ENCODE measurements around the gene PRIM2. TPM values are rescaled to one million over a fixed set of nuclear protein-coding genes. Genes with fewer than 3 reads are reported as not detected.

Gene PRIM2
- total RNA-seq, 3 donors from 2014 or later (not counting 1 experiment from before 2014, with no cell fraction given): 16.0 to 27.5 (median 18.3) TPM

GRCh38 chr6:57302477-57302876 lies 15.0 kb upstream of the PRIM2 start:
- Histone ChIP-seq H3K4me1 (ENCODE audit: control insufficient read depth, insufficient read depth, low read length) (no peaks in the 10 kb centered on the region), H3K4me3 (ENCODE audit: low read length) (no peak overlapping the region), H3K27ac (ENCODE audit: low read length) (no peak overlapping the region), H3K27me3 (ENCODE audit: control insufficient read depth, insufficient read depth, low read length) (no peaks in the 10 kb centered on the region), H3K9me3 (ENCODE audit: control insufficient read depth, insufficient read depth, low read length) (no peaks in the 10 kb centered on the region), H3K36me3 (ENCODE audit: control insufficient read depth, insufficient read depth, low read length) (no peaks in the 10 kb centered on the region)
- no peaks in the 10 kb centered on the region for H3K36me3 Mint-ChIP-seq
- H3K27ac Mint-ChIP-seq: no peak overlapping the region
- no peaks in the 10 kb centered on the region for H3K9me3 Mint-ChIP-seq
- no CpG with 5 or more reads among the region's 2 CpGs for WGBS (ENCODE audit: insufficient coverage)
- H3K27me3 Mint-ChIP-seq (ENCODE audit: low read depth in 2 of 2): peaks cover 18 to 28% of the 10 kb centered on the region in 2 donors
- TF ChIP-seq CTCF (IDR thresholded peaks at IDR 0.05): no peak
- H3K4me3 Mint-ChIP-seq: no peak overlapping the region
- no peak for DNase-seq
- intact Hi-C loops (cut with micrococcal nuclease): no loop called here
- no peak for ATAC-seq
- H3K4me1 Mint-ChIP-seq: no peaks in the 10 kb centered on the region

DNA sequence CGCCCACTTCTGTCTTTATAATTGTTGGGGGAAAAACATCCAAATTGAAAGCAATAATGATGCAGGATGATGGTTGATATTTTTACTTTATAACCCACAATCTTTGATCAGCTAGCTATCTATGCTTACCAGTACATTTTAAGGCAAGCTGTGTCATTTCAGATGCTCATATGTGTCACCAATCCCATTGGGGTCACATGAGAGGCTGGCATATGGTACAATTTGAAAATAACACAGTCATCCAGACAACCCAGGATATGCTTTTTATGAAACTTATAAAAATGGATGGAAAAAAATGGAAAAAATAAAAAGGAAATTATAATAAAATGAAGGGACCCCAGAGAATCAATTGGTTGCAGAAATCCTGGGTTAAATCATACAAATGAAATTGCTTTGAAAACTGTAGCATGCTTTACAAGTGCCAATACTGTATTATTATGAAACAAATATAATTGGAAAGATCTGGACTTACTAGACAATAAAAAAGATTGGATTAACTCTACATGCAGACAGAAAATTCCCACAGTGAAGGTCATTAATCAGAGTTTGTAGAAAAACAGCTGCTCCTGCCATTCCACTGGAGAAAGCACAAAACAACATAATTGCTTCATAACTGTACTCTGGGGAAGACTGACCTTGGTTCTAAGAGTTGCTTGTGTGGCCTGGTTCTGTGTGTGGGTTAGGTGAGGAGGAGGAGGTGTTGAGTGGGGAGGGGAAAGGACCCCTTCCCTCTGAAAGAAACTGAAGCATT lies 13.3 kb upstream of the PRIM2 start:
- no peak overlapping the region for H3K27ac ChIP-seq (ENCODE audit: low read length)
- H3K4me1 ChIP-seq (ENCODE audit: control insufficient read depth, insufficient read depth, low read length): no peaks in the 10 kb centered on the region
- Mint-ChIP-seq H3K4me1 (no peaks in the 10 kb centered on the region), H3K27me3 (ENCODE audit: low read depth in 2 of 2) (peaks cover 19 to 32% of the 10 kb centered on the region in 2 donors), H3K27ac (no peak overlapping the region), H3K9me3 (no peaks in the 10 kb centered on the region), H3K36me3 (no peaks in the 10 kb centered on the region), H3K4me3 (no peak overlapping the region)
- H3K4me3 ChIP-seq (ENCODE audit: low read length): no peak overlapping the region
- no peak for TF ChIP-seq CTCF (IDR thresholded peaks at IDR 0.05)
- no peaks in the 10 kb centered on the region for H3K9me3 ChIP-seq (ENCODE audit: control insufficient read depth, insufficient read depth, low read length)
- DNase-seq (no peak), ATAC-seq (no peak)
- no peaks in the 10 kb centered on the region for H3K27me3 ChIP-seq (ENCODE audit: control insufficient read depth, insufficient read depth, low read length)
- no peaks in the 10 kb centered on the region for H3K36me3 ChIP-seq (ENCODE audit: control insufficient read depth, insufficient read depth, low read length)
- 100% methylated on average over 1 of the region's 1 CpG for WGBS (ENCODE audit: insufficient coverage)
- intact Hi-C loops (cut with micrococcal nuclease): no loop called here

DNA sequence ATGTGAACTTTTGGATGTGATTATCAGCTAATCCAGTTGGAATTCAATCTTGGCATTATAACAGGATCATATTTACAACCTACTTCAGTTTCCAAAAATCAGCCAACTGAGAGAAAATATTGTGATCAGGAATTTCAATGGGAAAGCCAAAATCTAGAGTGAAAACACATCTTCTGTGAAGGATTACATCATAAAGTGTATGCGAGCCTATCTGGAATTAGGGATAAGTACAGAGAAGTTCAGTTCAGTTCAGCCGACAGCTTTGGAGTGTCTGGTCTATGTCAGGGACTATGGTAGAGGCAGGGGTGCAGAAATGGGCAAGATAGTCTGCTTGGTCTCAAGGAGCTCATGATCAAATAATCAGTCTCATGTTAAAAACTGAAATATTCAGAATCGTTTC lies 12.3 kb upstream of the PRIM2 start:
- no peak for TF ChIP-seq CTCF (IDR thresholded peaks at IDR 0.05)
- intact Hi-C loops (cut with micrococcal nuclease): no loop called here
- Histone ChIP-seq H3K27me3 (ENCODE audit: control insufficient read depth, insufficient read depth, low read length) (no peaks in the 10 kb centered on the region), H3K4me3 (ENCODE audit: low read length) (no peak overlapping the region), H3K27ac (ENCODE audit: low read length) (no peak overlapping the region), H3K36me3 (ENCODE audit: control insufficient read depth, insufficient read depth, low read length) (no peaks in the 10 kb centered on the region), H3K9me3 (ENCODE audit: control insufficient read depth, insufficient read depth, low read length) (no peaks in the 10 kb centered on the region), H3K4me1 (ENCODE audit: control insufficient read depth, insufficient read depth, low read length) (no peaks in the 10 kb centered on the region)
- ATAC-seq (no peak), DNase-seq (no peak)
- no peaks in the 10 kb centered on the region for H3K9me3 Mint-ChIP-seq
- no peak overlapping the region for H3K27ac Mint-ChIP-seq
- no peaks in the 10 kb centered on the region for H3K4me1 Mint-ChIP-seq
- peaks cover 19 to 30% of the 10 kb centered on the region in 2 donors for H3K27me3 Mint-ChIP-seq (ENCODE audit: low read depth in 2 of 2)
- H3K36me3 Mint-ChIP-seq: no peaks in the 10 kb centered on the region
- WGBS (ENCODE audit: insufficient coverage): 93% methylated on average over 3 of the region's 3 CpGs
- no peak overlapping the region for H3K4me3 Mint-ChIP-seq

GRCh38 chr6:57305761-57306160 lies 11.7 kb upstream of the PRIM2 start:
- Histone ChIP-seq H3K27me3 (ENCODE audit: control insufficient read depth, insufficient read depth, low read length) (no peaks in the 10 kb centered on the region), H3K36me3 (ENCODE audit: control insufficient read depth, insufficient read depth, low read length) (no peaks in the 10 kb centered on the region), H3K4me3 (ENCODE audit: low read length) (no peak overlapping the region), H3K4me1 (ENCODE audit: control insufficient read depth, insufficient read depth, low read length) (no peaks in the 10 kb centered on the region), H3K27ac (ENCODE audit: low read length) (no peak overlapping the region), H3K9me3 (ENCODE audit: control insufficient read depth, insufficient read depth, low read length) (no peaks in the 10 kb centered on the region)
- TF ChIP-seq CTCF (IDR thresholded peaks at IDR 0.05): no peak
- no peak overlapping the region for H3K27ac Mint-ChIP-seq
- ATAC-seq: no peak
- WGBS (ENCODE audit: insufficient coverage): 84% methylated on average over 2 of the region's 2 CpGs
- H3K27me3 Mint-ChIP-seq (ENCODE audit: low read depth in 2 of 2): peaks cover 19 to 30% of the 10 kb centered on the region in 2 donors
- H3K36me3 Mint-ChIP-seq: no peaks in the 10 kb centered on the region
- no peak for DNase-seq
- intact Hi-C loops (cut with micrococcal nuclease): no loop called here
- no peaks in the 10 kb centered on the region for H3K4me1 Mint-ChIP-seq
- no peaks in the 10 kb centered on the region for H3K9me3 Mint-ChIP-seq
- H3K4me3 Mint-ChIP-seq: no peak overlapping the region
